ENCODE measurements around the gene ENPP3.

- no peak for TF ChIP-seq CTCF (IDR thresholded peaks at IDR 0.05)
- TF ChIP-seq POLR2AphosphoS5 (IDR thresholded peaks at IDR 0.05) = no peak
These were observed 143.5 kb downstream of the ENPP3 start for GRCh38 chr6:131780600-131780999.
